Measurements from ENCODE around the gene PPIP5K2.

GRCh38 chr5:103174147-103174546 lies 54.0 kb downstream of the PPIP5K2 start:
- TF ChIP-seq POLR2A (IDR thresholded peaks at IDR 0.05): no peak
- no peak for TF ChIP-seq CTCF (IDR thresholded peaks at IDR 0.05)
- no peak for TF ChIP-seq EP300 (IDR thresholded peaks at IDR 0.05; ENCODE audit: low read depth)

Measured in transverse colon (tissue), 3 donors.